Thoracic aorta (tissue), 2 donors: ENCODE data around the gene ADGRE1. TPM values are rescaled to one million over a fixed set of nuclear protein-coding genes. Genes with fewer than 3 reads are reported as not detected.

Experiments used
- ATAC-seq: fragments of 150-250 bp; one replicate; pipeline ENCODE4 v1.8.0; 2017; ENCODE audit warnings: low read depth; ENCODE audit not compliant: insufficient number of reproducible peaks, low FRiP score
- DNase-seq: peaks from one replicate; pipeline ENCODE4 v3.0.0-alpha.2; 2020; ENCODE audit warnings: low spot score
- H3K27ac ChIP-seq, 2 donors: fragments of 200-600 bp; sonication (generic); 1 replicate in 1 of 2; 2 replicates in 1 of 2; pipeline ENCODE4 v1.5.1; 2016; ENCODE audit warnings: mild to moderate bottlenecking in 2 of 2, moderate library complexity in 2 of 2
- H3K27me3 ChIP-seq: fragments of 200-600 bp; sonication (generic); replicated peaks from 2 replicates; pipeline ENCODE4 v1.6.0; 2016; ENCODE audit warnings: mild to moderate bottlenecking; ENCODE audit not compliant: insufficient read depth
- H3K36me3 ChIP-seq: fragments of 200-600 bp; sonication (generic); one replicate; pipeline ENCODE4 v1.5.1; 2016
- H3K4me1 ChIP-seq, 2 donors: fragments of 200-600 bp; sonication (generic); 1 replicate in 1 of 2; 2 replicates in 1 of 2; pipeline versions ENCODE4 v1.5.1 to v1.6.0; 2016; ENCODE audit warnings: low read depth in 2 of 2, mild to moderate bottlenecking in 1 of 2; ENCODE audit not compliant: control insufficient read depth in 1 of 2
- H3K4me3 ChIP-seq: fragments of 200-600 bp; sonication (generic); 2 replicates; pipeline ENCODE4 v1.5.1; 2016; ENCODE audit warnings: mild to moderate bottlenecking
- H3K9me3 ChIP-seq: fragments of 200-600 bp; sonication (generic); 2 replicates; pipeline ENCODE4 v1.5.1; 2016
- CTCF ChIP-seq: fragments of 200-600 bp; sonication (generic); IDR thresholded peaks from one replicate; pipeline ENCODE4 v1.5.1; 2019; ENCODE audit warnings: antibody characterized with exemption
- total RNA-seq, 2 donors: library from RNA; depleted of rRNA; stranded (reverse); fragments of >200 nt; gene quantifications; one replicate each; pipeline versions ENCODE4 v1.1.0 to v1.2.3, GENCODE V29; 2016

ADGRE1 gene
- total RNA-seq, 2 donors from 2014 or later, result 0.41 to 0.42 TPM

- DNase-seq (no peak), ATAC-seq (no peak)
- no peak overlapping the region for H3K4me3 ChIP-seq
- TF ChIP-seq CTCF, result no peak
- H3K9me3 ChIP-seq, result no peaks in the 10 kb centered on the region
- H3K36me3 ChIP-seq, result no peaks in the 10 kb centered on the region
- H3K4me1 ChIP-seq, result no peaks in the 10 kb centered on the region
- H3K27me3 ChIP-seq, result no peaks in the 10 kb centered on the region
- no peak overlapping the region for H3K27ac ChIP-seq
These were observed 69.2 kb downstream of the ADGRE1 start for GRCh38 chr19:6956573-6956972.

GRCh38 chr19:6958791-6959190, 71.4 kb downstream of the ADGRE1 start:
- Histone ChIP-seq H3K4me3 (no peak overlapping the region), H3K4me1 (no peaks in the 10 kb centered on the region), H3K9me3 (no peaks in the 10 kb centered on the region), H3K27me3 (no peaks in the 10 kb centered on the region), H3K27ac (no peak overlapping the region), H3K36me3 (no peaks in the 10 kb centered on the region)
- DNase-seq (no peak), ATAC-seq (no peak)
- no peak for TF ChIP-seq CTCF

- H3K27me3 ChIP-seq, result no peaks in the 10 kb centered on the region
- no peaks in the 10 kb centered on the region for H3K4me1 ChIP-seq
- H3K4me3 ChIP-seq, result no peak overlapping the region
- TF ChIP-seq CTCF, result no peak
- no peaks in the 10 kb centered on the region for H3K9me3 ChIP-seq
- no peaks in the 10 kb centered on the region for H3K36me3 ChIP-seq
- no peak overlapping the region for H3K27ac ChIP-seq
- no peak for DNase-seq
- ATAC-seq, result no peak
These were observed 76.0 kb downstream of the ADGRE1 start for GRCh38 chr19:6963244-6963852.

GRCh38 chr19:6963937-6964336, 76.6 kb downstream of the ADGRE1 start:
- ATAC-seq (no peak), DNase-seq (no peak)
- no peaks in the 10 kb centered on the region for H3K27me3 ChIP-seq
- TF ChIP-seq CTCF, result no peak
- H3K36me3 ChIP-seq, result no peaks in the 10 kb centered on the region
- no peak overlapping the region for H3K27ac ChIP-seq
- no peaks in the 10 kb centered on the region for H3K9me3 ChIP-seq
- no peaks in the 10 kb centered on the region for H3K4me1 ChIP-seq
- H3K4me3 ChIP-seq, result no peak overlapping the region

- Histone ChIP-seq H3K4me1 (no peaks in the 10 kb centered on the region), H3K4me3 (no peak overlapping the region), H3K9me3 (no peaks in the 10 kb centered on the region), H3K27ac (no peak overlapping the region), H3K36me3 (no peaks in the 10 kb centered on the region), H3K27me3 (no peaks in the 10 kb centered on the region)
- TF ChIP-seq CTCF, result no peak
- DNase-seq (no peak), ATAC-seq (no peak)
These were observed 80.6 kb downstream of the ADGRE1 start for GRCh38 chr19:6967967-6968366.
